Trophoblast cell (in vitro differentiated cells and primary cell): ENCODE measurements around the gene TSPEAR.
A peak's percentile ranks its signal among the peaks of the same experiment; 100 is the strongest.

Experiments used
- DNase-seq, 2 donors: peaks; one replicate each; pipeline ENCODE4 v3.0.0-alpha.2; 2016
- H2AFZ ChIP-seq: 2 replicates; pipeline ENCODE4 v1.6.1; 2013; ENCODE audit warnings: low read length, moderate library complexity, mild to moderate bottlenecking; ENCODE audit not compliant: insufficient read depth, poor library complexity
- H2AK5ac ChIP-seq: 2 replicates; pipeline ENCODE4 v1.6.1; 2013; ENCODE audit warnings: mild to moderate bottlenecking, low read length
- H2BK120ac ChIP-seq: 2 replicates; pipeline ENCODE4 v1.6.1; 2013; ENCODE audit warnings: low read length, mild to moderate bottlenecking, moderate library complexity; ENCODE audit not compliant: insufficient read depth, poor library complexity
- H2BK12ac ChIP-seq: 2 replicates; pipeline ENCODE4 v1.6.1; 2013; ENCODE audit warnings: mild to moderate bottlenecking, low read length, moderate library complexity
- H2BK5ac ChIP-seq: 2 replicates; pipeline ENCODE4 v1.6.1; 2013; ENCODE audit warnings: low read length, low read depth, moderate library complexity, mild to moderate bottlenecking; ENCODE audit not compliant: poor library complexity
- H3K14ac ChIP-seq: 2 replicates; pipeline ENCODE4 v1.6.1; 2013; ENCODE audit warnings: mild to moderate bottlenecking, low read length
- H3K18ac ChIP-seq: 2 replicates; pipeline ENCODE4 v1.6.1; 2013; ENCODE audit warnings: mild to moderate bottlenecking, low read length
- H3K23ac ChIP-seq: 2 replicates; pipeline ENCODE4 v1.6.1; 2013; ENCODE audit warnings: low read length
- H3K27ac ChIP-seq: 2 replicates; pipeline ENCODE4 v1.5.1; 2013; ENCODE audit warnings: low read depth, mild to moderate bottlenecking, inconsistent platforms, low read length, moderate library complexity
- H3K27me3 ChIP-seq: 2 replicates; pipeline ENCODE4 v1.6.1; 2013; ENCODE audit warnings: inconsistent platforms, mild to moderate bottlenecking, low read length, moderate library complexity; ENCODE audit not compliant: insufficient read depth
- H3K36me3 ChIP-seq, 2 experiments: 1 replicate in 1 of 2; 2 replicates in 1 of 2; pipeline ENCODE4 v1.6.1; 2013; ENCODE audit warnings: low read length in 2 of 2, mild to moderate bottlenecking in 2 of 2, moderate library complexity in 1 of 2; ENCODE audit not compliant: insufficient read depth in 2 of 2, control insufficient read depth in 1 of 2
- H3K4ac ChIP-seq: 2 replicates; pipeline ENCODE4 v1.6.1; 2013; ENCODE audit warnings: low read depth, mild to moderate bottlenecking, low read length, moderate library complexity
- H3K4me1 ChIP-seq, 2 experiments: 1 replicate in 1 of 2; 2 replicates in 1 of 2; pipeline ENCODE4 v1.6.1; 2013; ENCODE audit warnings: low read length in 2 of 2, mild to moderate bottlenecking in 2 of 2, moderate library complexity in 1 of 2; ENCODE audit not compliant: insufficient read depth in 2 of 2, control insufficient read depth in 1 of 2
- H3K4me2 ChIP-seq: 2 replicates; pipeline ENCODE4 v1.6.1; 2013; ENCODE audit warnings: inconsistent platforms, mild to moderate bottlenecking, low read length, moderate library complexity
- H3K4me3 ChIP-seq: 2 replicates; pipeline ENCODE4 v1.5.1; 2013; ENCODE audit warnings: mild to moderate bottlenecking, low read depth, low read length, inconsistent platforms
- H3K79me1 ChIP-seq: one replicate; pipeline ENCODE4 v1.6.1; 2013; ENCODE audit warnings: low read length
- H3K79me2 ChIP-seq: 2 replicates; pipeline ENCODE4 v1.6.1; 2013; ENCODE audit warnings: low read length, mild to moderate bottlenecking; ENCODE audit not compliant: control insufficient read depth, insufficient read depth, poor library complexity
- H3K9ac ChIP-seq: 2 replicates; pipeline ENCODE4 v1.6.1; 2013; ENCODE audit warnings: mild to moderate bottlenecking, low read length
- H3K9me3 ChIP-seq: 2 replicates; pipeline ENCODE4 v1.6.1; 2013; ENCODE audit warnings: low read depth, mild to moderate bottlenecking, control low read depth, inconsistent platforms, low read length; ENCODE audit not compliant: insufficient read depth
- H4K12ac ChIP-seq: 2 replicates; pipeline ENCODE4 v1.6.1; 2013; ENCODE audit warnings: low read depth, mild to moderate bottlenecking, low read length, moderate library complexity
- H4K8ac ChIP-seq: 2 replicates; pipeline ENCODE4 v1.6.1; 2013; ENCODE audit warnings: low read depth, mild to moderate bottlenecking, low read length, moderate library complexity
- H4K91ac ChIP-seq: one replicate; pipeline ENCODE4 v1.6.1; 2013; ENCODE audit warnings: low read depth, mild to moderate bottlenecking, low read length, moderate library complexity
- WGBS: extraction: QIAGEN DNeasy Blood & Tissue Kit; methylation state at CpG from one replicate; pipeline ENCODE4 v1.1.7; 2013; ENCODE audit warnings: missing lambda C conversion rate; ENCODE audit not compliant: insufficient read length, insufficient coverage; ENCODE audit errors: extremely low coverage; 5-methylcytosine and 5-hydroxymethylcytosine counted together

Gene TSPEAR

GRCh38 chr21:44614961-44615391, 96.4 kb downstream of the TSPEAR start:
- Histone ChIP-seq H2AK5ac (no peak overlapping the region), H4K8ac (no peak overlapping the region), H4K12ac (no peak overlapping the region), H3K23ac (no peak overlapping the region), H2BK12ac (no peak overlapping the region), H3K27me3 (no peaks in the 10 kb centered on the region), H3K79me1 (no peaks in the 10 kb centered on the region), H3K9ac (no peak overlapping the region), H2AFZ (no peak overlapping the region), H3K79me2 (no peaks in the 10 kb centered on the region), H3K14ac (no peak overlapping the region), H3K4me3 (no peak overlapping the region), H3K4ac (no peak overlapping the region), H3K36me3 (no peaks in the 10 kb centered on the region), H3K18ac (no peak overlapping the region), H4K91ac (no peak overlapping the region), H2BK120ac (no peak overlapping the region), H3K27ac (no peak overlapping the region), H3K4me2 (no peak overlapping the region), H3K4me1 (no peaks in the 10 kb centered on the region), H3K9me3 (peaks cover 28% of the 10 kb centered on the region), H2BK5ac (no peak overlapping the region)
- no CpG with 5 or more reads among the region's 28 CpGs for WGBS
- no peak for DNase-seq

GRCh38 chr21:44614161-44614631, 97.2 kb downstream of the TSPEAR start:
- H2BK5ac ChIP-seq: no peak overlapping the region
- H4K91ac ChIP-seq: no peak overlapping the region
- no peak overlapping the region for H2AFZ ChIP-seq
- no peak overlapping the region for H3K14ac ChIP-seq
- H3K9me3 ChIP-seq: peaks cover 28% of the 10 kb centered on the region
- no peaks in the 10 kb centered on the region for H3K27me3 ChIP-seq
- no peak overlapping the region for H3K4me2 ChIP-seq
- no peak overlapping the region for H3K4ac ChIP-seq
- no peak for DNase-seq
- no peak overlapping the region for H2BK12ac ChIP-seq
- no peak overlapping the region for H3K18ac ChIP-seq
- H2BK120ac ChIP-seq: no peak overlapping the region
- no peak overlapping the region for H4K8ac ChIP-seq
- H3K79me1 ChIP-seq: no peaks in the 10 kb centered on the region
- no peak overlapping the region for H4K12ac ChIP-seq
- no peaks in the 10 kb centered on the region for H3K79me2 ChIP-seq
- no CpG with 5 or more reads among the region's 20 CpGs for WGBS
- H3K27ac ChIP-seq: no peak overlapping the region
- H3K4me1 ChIP-seq: no peaks in the 10 kb centered on the region
- no peak overlapping the region for H3K4me3 ChIP-seq
- H3K36me3 ChIP-seq: no peaks in the 10 kb centered on the region
- no peak overlapping the region for H3K9ac ChIP-seq
- no peak overlapping the region for H2AK5ac ChIP-seq
- no peak overlapping the region for H3K23ac ChIP-seq

- no peak overlapping the region for H2BK5ac ChIP-seq
- no peak overlapping the region for H3K9ac ChIP-seq
- DNase-seq: no peak
- H3K27me3 ChIP-seq: no peaks in the 10 kb centered on the region
- peaks cover 26% of the 10 kb centered on the region for H3K9me3 ChIP-seq
- H3K4ac ChIP-seq: no peak overlapping the region
- no peaks in the 10 kb centered on the region for H3K36me3 ChIP-seq
- H2AK5ac ChIP-seq: no peak overlapping the region
- H3K79me1 ChIP-seq: no peaks in the 10 kb centered on the region
- H3K4me1 ChIP-seq: no peaks in the 10 kb centered on the region
- H3K18ac ChIP-seq: no peak overlapping the region
- no peak overlapping the region for H3K27ac ChIP-seq
- H4K91ac ChIP-seq: no peak overlapping the region
- no peak overlapping the region for H4K12ac ChIP-seq
- H3K79me2 ChIP-seq: no peaks in the 10 kb centered on the region
- H3K4me3 ChIP-seq: no peak overlapping the region
- no peak overlapping the region for H3K23ac ChIP-seq
- no peak overlapping the region for H2BK120ac ChIP-seq
- WGBS: no CpG with 5 or more reads among the region's 26 CpGs
- no peak overlapping the region for H2AFZ ChIP-seq
- no peak overlapping the region for H3K4me2 ChIP-seq
- H4K8ac ChIP-seq: no peak overlapping the region
- no peak overlapping the region for H3K14ac ChIP-seq
- H2BK12ac ChIP-seq: no peak overlapping the region
These were observed 97.8 kb downstream of the TSPEAR start for GRCh38 chr21:44613386-44614155.

GRCh38 chr21:44612669-44613229, 98.6 kb downstream of the TSPEAR start:
- Histone ChIP-seq H3K9me3 (peaks cover 26% of the 10 kb centered on the region), H3K23ac (no peak overlapping the region), H3K79me1 (no peaks in the 10 kb centered on the region), H3K4me3 (peak overlapping the region; percentile 28), H3K18ac (no peak overlapping the region), H3K36me3 (no peaks in the 10 kb centered on the region), H2BK5ac (no peak overlapping the region), H2AFZ (no peak overlapping the region), H3K4me1 (no peaks in the 10 kb centered on the region), H2BK120ac (no peak overlapping the region), H4K91ac (no peak overlapping the region), H2BK12ac (no peak overlapping the region), H3K14ac (no peak overlapping the region), H3K79me2 (no peaks in the 10 kb centered on the region), H3K27ac (no peak overlapping the region), H3K27me3 (no peaks in the 10 kb centered on the region), H4K12ac (no peak overlapping the region), H3K4ac (no peak overlapping the region), H3K4me2 (no peak overlapping the region), H2AK5ac (no peak overlapping the region), H3K9ac (no peak overlapping the region), H4K8ac (no peak overlapping the region)
- no CpG with 5 or more reads among the region's 13 CpGs for WGBS
- no peak for DNase-seq
